Esophagus squamous epithelium (tissue), 4 donors: ENCODE measurements around the gene ROR2.

Source experiments
- CTCF ChIP-seq, 6 experiments: fragments of 450-650 bp in 4 of 6; fragments of 200-600 bp in 2 of 6; sonication (generic) in 2 of 6; IDR thresholded peaks; one replicate each; pipeline ENCODE4 v1.5.1; 2016 to 2019; ENCODE audit warnings: antibody characterized with exemption in 6 of 6, mild to moderate bottlenecking in 4 of 6, moderate library complexity in 4 of 6
- POLR2A ChIP-seq, 4 donors: fragments of 450-650 bp; IDR thresholded peaks; one replicate each; pipeline ENCODE4 v1.6.1; 2017; ENCODE audit warnings: antibody characterized with exemption in 4 of 4, mild to moderate bottlenecking in 4 of 4, moderate library complexity in 3 of 4

GRCh38 chr9:91727316-91727861 is 222.6 kb downstream of the ROR2 start:
- TF ChIP-seq POLR2A (IDR thresholded peaks at IDR 0.05), result no peak
- peak; percentile 43 to 81 (median 62) for TF ChIP-seq CTCF (IDR thresholded peaks at IDR 0.05)
